DMS 273 treated with DMSO at 0.1 percent for 48 hours (cell line): ENCODE results near the gene TMCC2.
"Not testable (repeated sequence)": the region's sequence is repeated elsewhere in the genome, so short reads cannot be mapped to it uniquely, and the experiment has no call there.

ENCODE experiments used
- DNase-seq: peaks from one replicate; lab custom pipeline; 2025; lab: John Stamatoyannopoulos, UW

The TMCC2 gene

DNA sequence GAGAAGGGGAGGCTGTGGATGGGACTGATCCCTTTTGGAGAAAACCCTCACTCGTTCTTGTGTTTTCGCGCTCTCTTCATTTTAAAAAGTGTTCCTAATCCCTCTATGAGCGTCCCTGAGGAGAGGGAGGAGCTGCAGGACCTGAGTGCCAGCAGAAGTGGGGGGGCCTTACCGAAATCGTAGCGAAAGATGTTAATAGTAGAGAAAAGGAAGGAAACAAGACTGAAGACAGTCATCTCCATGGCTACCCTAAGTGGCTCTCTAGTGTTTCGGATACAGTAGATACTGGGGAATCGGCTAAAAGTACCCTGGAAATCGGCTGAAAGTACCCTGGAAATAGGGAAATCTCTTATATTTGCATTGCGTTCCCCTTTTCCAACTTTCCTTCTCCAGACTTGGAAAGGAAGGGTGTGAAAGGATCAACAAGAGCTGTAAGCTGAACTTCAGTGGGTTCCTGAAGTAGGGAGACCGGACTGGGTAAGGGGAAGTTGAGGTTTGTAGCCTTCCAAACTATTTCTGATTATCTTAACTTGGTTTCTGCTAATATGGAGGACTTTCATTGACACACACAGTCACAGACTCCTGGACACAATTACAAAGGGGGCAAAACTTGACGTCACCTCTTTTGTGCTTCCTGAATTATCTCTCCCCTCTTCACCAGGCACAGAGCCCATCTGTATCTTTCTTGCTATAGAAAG is 15.8 kb upstream of the TMCC2 start:
- no peak for DNase-seq

DNA sequence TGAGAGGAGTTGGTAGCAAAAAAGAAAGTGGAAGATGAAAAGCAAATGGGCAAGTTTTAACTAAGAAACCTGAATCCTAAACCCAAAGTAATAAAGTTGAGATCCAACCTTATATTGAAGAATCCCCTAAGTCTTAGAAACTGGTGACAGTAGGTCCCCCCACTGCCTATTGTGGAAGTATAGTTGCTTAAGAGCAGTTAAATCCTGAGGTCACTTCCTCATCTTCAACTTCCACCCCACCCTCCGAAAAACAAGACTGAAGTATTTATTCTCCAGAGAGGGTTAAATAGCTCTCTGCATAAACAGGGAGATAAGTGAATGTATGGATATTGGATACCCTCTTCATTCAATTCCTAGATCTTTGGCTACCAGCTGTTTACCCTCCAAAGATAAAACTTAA is 13.0 kb upstream of the TMCC2 start:
- no peak for DNase-seq

DNA sequence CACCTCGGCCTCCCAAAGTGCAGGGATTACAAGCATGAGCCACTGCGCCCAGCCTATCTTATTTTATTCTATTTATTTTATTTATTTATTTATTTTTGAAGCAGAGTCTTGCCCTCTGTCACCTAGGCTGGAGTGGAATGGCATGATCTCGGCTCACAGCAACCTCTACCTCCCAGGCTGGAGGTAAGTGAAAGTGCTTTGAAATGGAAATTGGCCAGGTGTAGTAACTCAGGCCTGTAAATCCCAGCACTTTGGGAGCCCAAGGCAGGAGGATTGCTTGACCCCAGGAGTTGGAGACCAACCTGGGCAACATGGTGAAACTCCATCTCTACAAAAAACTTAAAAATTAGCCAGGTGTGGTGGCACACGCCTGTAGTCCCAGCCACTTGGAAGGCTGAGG is 11.2 kb upstream of the TMCC2 start:
- no peak for DNase-seq

GRCh38 chr1:205217418-205217817 is 10.3 kb upstream of the TMCC2 start:
- DNase-seq: no peak

DNA sequence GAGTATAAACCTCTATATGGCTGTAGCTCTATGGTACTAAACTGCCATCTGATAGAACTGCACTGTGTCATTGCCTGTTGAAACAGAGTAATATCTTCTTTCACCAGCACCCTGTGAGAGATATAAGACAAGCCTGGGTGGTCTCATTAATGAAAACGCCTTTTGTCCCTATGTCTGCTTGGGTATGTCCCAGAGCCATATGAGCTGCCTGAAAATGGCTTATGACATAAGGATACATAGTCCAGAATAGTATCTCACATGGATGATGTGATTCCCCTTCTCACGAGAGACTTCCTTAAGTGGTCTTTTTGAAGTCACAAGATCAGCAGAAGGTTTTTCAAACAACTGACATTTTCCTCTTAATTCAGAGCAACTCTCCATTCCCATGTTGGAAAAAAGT is 7.3 kb upstream of the TMCC2 start:
- DNase-seq: no peak

DNA sequence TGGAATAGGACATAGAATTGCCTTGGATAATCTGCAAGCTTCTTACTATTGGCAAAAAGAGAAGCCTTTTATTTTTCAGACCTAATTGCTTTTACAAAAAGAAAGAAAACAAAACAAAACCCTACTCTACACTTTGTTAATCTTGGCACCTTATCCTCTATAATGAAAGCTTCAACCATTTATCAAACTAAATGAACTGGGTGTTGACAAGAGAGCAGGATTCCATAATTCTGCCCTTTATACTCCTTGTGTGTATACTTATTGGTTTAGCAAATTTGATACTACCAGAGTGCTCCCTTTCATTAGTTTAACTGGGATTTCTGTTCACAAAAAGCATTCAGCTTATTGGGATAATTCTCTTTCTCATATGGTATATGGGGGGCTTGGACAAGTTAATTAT is 3.0 kb upstream of the TMCC2 start:
- no peak for DNase-seq

GRCh38 chr1:205225901-205226765 is 1.6 kb upstream of the TMCC2 start:
- no peak for DNase-seq

GRCh38 chr1:205226868-205227583 is 720 bp upstream of the TMCC2 start:
- no peak for DNase-seq

DNA sequence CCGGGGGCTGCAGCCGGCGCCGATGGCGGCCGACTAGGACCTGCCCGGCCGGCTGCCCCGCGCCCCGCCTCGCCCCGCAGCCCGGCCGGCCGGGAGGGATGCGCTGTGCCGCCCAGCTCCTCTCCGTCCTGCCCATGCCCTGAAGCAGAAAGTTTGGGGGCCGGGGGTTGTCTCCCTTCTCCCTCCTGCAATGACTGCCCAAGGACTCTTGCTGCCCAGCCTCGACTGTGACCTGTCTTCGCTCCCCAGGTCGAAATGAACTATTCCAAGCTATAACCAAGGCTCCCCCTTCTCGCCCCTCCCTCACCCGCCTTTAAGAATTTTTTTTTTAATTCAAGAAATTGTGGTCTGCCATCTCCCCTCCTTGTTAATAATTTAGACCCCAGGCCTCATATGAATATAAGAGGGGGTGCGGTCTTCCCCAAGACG is 361 bp downstream of the TMCC2 start:
- no peak for DNase-seq

GRCh38 chr1:205229399-205229871 is 1.7 kb downstream of the TMCC2 start:
- peak; percentile 85 for DNase-seq

GRCh38 chr1:205229916-205230700 is 2.4 kb downstream of the TMCC2 start:
- no peak for DNase-seq

GRCh38 chr1:205230982-205231381 is 3.2 kb downstream of the TMCC2 start:
- DNase-seq: no peak

GRCh38 chr1:205232127-205232820 is 4.5 kb downstream of the TMCC2 start:
- no peak for DNase-seq

DNA sequence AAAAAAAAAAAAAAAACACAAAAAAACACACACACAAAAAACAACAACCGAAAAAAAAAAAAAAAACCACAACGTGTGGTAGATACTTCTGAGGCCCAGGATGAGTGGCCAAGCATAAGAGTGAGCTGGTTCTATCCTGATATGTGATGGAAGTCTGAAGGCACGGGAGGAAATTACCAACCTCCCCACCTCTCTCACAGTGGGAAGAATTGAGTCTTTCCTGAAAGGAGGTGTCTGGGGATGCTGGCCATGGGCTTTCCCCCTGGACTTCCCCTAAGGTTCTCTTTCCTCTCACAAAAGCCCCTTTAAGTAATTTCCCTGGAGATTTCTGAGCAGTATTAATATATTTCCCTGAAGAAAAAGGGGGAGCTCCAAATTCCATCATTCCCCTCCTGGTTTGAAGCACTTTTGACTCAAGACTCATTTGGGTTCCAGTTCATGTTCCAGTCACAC is 5.2 kb downstream of the TMCC2 start:
- DNase-seq: no peak

DNA sequence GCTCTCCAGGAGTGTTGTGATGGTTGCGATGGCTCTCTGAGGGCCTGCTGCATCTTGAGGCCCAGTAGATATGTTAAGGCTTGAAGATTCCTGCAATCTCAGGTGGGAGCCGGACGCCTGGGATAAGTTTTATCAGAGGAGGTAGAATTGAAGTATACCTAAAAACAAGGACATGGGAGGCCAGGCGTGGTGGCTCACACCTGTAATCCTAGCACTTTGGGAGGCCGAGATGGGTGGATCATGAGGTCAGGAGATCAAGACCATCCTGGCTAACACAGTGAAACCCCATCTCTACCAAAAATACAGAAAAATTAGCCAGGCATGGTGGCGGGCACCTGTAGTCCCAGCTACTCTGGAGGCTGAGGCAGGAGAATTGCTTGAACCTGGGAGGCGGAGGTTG is 6.2 kb downstream of the TMCC2 start:
- DNase-seq: not testable (repeated sequence)

DNA sequence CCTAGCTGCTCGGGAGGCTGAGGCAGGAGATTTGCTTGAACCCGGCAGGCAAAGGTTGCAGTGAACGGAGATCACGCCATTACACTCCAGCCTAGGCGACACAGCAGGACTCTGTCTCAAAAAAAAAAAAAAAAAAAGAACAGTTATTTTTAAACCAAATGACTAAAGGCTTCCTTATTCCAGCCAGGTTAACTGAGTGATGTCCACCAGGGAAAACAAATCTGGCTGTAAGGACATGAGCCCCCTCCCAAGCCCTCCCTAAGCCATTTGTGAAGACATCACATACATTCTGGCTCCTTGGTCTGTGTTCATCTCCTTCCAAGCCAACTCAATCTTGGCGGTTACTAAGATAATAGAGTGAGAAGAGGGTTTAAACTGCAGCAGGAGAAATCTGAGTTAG is 8.2 kb downstream of the TMCC2 start:
- no peak for DNase-seq

DNA sequence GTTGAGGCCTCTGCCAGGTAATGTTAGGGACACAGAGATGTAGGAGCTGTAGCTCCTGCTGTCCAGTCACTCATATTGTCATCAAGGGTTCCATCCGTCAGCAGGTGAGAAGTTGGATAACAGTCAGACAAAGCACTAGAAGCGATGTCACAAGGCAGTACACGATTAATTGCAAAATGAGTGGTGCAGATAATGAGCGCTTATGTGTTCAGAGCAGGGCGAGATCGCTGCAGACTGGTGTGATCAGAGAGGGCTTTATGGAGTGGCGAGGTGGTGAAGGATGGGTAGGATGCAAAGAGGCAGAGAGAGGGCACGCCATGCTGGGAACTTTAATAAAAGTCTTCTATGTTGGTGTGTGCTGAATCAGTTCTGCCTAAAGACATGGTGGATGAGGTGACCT is 8.8 kb downstream of the TMCC2 start:
- DNase-seq: no peak

- no peak for DNase-seq
Measured at GRCh38 chr1:205236951-205237475, 9.3 kb downstream of the TMCC2 start.

GRCh38 chr1:205237526-205238484 is 10.1 kb downstream of the TMCC2 start:
- no peak for DNase-seq

DNA sequence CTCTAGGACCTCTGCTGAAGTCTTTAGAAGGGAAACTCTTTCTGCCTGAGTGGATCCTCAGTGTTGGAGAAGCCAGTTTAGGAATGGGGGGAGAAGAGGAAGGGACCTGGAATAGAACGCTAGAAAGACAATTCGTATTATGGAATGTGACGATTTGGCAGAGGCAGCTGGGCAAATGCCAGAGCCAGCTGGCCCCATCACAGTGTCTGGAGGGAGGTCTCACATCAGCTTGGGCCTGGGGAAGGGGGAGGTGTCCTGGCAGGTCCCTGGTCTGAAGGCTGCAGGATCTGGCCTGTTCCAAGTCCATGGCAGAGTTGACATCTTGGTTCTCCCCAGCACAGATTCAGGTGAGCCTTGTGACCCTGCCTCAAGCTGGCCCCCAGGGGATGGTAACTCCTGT is 11.3 kb downstream of the TMCC2 start:
- no peak for DNase-seq
